Tibial artery (tissue), 4 donors: ENCODE data around the gene SMIM38.
"Not testable (repeated sequence)": the region's sequence is repeated elsewhere in the genome, so short reads cannot be mapped to it uniquely, and the experiment has no call there.

Source experiments
- DNase-seq, 2 donors: peaks; one replicate each; pipeline ENCODE4 v3.0.0-alpha.2; 2019
- H3K27ac ChIP-seq, 2 donors: fragments of 200-600 bp; sonication (generic) in 1 of 2; 1 replicate in 1 of 2; 2 replicates in 1 of 2; pipeline ENCODE4 v1.5.1; 2018 to 2019; ENCODE audit warnings: mild to moderate bottlenecking in 1 of 2
- H3K27me3 ChIP-seq, 2 donors: fragments of 200-600 bp; sonication (generic) in 1 of 2; one replicate each; pipeline versions ENCODE4 v1.5.1 to v1.6.0; 2016 to 2019
- H3K36me3 ChIP-seq, 3 donors: fragments of 200-600 bp; sonication (generic) in 2 of 3; one replicate each; pipeline ENCODE4 v1.5.1; 2016 to 2019; ENCODE audit warnings: mild to moderate bottlenecking in 2 of 3
- H3K4me1 ChIP-seq, 4 donors: fragments of 200-600 bp; sonication (generic) in 2 of 4; 1 replicate in 3 of 4; 2 replicates in 1 of 4; pipeline ENCODE4 v1.5.1; 2016 to 2019
- H3K4me3 ChIP-seq, 2 donors: fragments of 200-600 bp; sonication (generic) in 1 of 2; 1 replicate in 1 of 2; 2 replicates in 1 of 2; pipeline ENCODE4 v1.5.1; 2018 to 2019; ENCODE audit warnings: mild to moderate bottlenecking in 2 of 2
- H3K9me3 ChIP-seq, 3 donors: fragments of 200-600 bp; sonication (generic) in 1 of 3; one replicate each; pipeline ENCODE4 v1.5.1; 2016 to 2019
- intact Hi-C: fragments of 100-400 bp; cut with DNase I; formaldehyde crosslinking; loops from one replicate; pipeline ENCODE4 v1.15.0; 2023; ENCODE audit warnings: low total_unique reads
- TF ChIP-seq, protein P1 (sequence below), 2 experiments: fragments of 200-600 bp in 1 of 2; fragments of 450-650 bp in 1 of 2; IDR thresholded peaks; one replicate each; pipeline ENCODE4 v1.5.1; 2017 to 2019; ENCODE audit warnings: antibody characterized with exemption in 2 of 2, mild to moderate bottlenecking in 1 of 2, moderate library complexity in 1 of 2

Gene SMIM38

DNA sequence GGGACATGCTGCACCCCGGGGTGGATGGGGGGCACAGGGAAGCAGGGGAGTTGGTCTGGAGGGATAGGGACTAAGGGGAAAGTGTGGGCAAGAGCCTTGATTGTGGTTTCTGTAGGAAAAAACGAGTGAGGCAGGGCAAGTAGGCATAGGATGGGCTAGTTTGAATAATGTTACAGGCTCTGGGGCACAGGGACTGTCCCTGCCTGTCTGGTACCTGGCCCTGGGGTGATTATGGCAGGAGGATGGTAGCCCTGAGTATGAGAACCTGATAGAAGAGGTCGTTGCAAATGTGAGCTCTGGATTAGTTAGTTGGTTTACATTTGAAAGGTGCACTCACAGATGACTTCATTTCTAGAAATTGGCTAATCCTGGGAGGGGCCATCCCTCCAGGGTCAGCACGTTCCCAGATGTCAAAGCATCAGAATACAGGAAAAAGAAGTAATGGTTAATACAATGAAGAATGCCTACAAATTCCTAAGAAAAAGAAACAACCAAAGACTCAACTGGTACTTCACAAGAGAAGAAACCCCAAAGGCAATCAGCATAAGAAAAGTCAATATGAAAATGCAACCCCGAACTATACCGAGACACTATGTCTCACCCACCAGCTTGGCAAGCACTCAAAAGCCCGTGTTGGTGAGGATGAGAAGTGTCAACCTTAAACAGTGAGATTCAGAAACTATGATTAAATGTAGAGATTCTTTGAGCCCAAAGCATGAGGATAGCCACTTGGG lies 11.3 kb upstream of the SMIM38 start:
- H3K36me3 ChIP-seq = peaks cover 9 to 45% (median 18%) of the 10 kb centered on the region in 3 donors
- H3K27ac ChIP-seq = no peak overlapping the region
- no peaks in the 10 kb centered on the region for H3K27me3 ChIP-seq
- DNase-seq = peak in 1 of 2 donors; percentile 21
- intact Hi-C loops = no loop called here
- no peaks in the 10 kb centered on the region for H3K4me1 ChIP-seq
- TF ChIP-seq, protein P1, sequence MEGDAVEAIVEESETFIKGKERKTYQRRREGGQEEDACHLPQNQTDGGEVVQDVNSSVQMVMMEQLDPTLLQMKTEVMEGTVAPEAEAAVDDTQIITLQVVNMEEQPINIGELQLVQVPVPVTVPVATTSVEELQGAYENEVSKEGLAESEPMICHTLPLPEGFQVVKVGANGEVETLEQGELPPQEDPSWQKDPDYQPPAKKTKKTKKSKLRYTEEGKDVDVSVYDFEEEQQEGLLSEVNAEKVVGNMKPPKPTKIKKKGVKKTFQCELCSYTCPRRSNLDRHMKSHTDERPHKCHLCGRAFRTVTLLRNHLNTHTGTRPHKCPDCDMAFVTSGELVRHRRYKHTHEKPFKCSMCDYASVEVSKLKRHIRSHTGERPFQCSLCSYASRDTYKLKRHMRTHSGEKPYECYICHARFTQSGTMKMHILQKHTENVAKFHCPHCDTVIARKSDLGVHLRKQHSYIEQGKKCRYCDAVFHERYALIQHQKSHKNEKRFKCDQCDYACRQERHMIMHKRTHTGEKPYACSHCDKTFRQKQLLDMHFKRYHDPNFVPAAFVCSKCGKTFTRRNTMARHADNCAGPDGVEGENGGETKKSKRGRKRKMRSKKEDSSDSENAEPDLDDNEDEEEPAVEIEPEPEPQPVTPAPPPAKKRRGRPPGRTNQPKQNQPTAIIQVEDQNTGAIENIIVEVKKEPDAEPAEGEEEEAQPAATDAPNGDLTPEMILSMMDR (IDR thresholded peaks at IDR 0.05) = no peak
- H3K4me3 ChIP-seq = no peak overlapping the region
- peaks cover 0 to 19% (median 12%) of the 10 kb centered on the region in 3 donors for H3K9me3 ChIP-seq

DNA sequence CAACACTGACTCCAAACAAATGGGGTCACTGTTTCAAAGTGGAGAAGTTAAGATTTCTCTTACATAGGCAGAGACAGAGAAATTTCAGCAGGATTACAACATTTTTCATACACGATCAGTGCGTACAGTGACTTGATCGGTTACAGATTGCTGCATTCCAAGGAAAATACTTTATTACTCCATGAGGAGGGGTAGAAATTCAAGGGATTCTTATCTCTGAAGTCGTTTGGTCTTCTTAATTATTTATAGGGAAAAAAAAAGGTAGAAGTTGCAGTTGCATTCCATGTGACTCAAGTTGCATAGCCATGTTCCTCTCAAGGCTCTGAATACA lies 10.7 kb upstream of the SMIM38 start:
- no peak for DNase-seq
- H3K4me3 ChIP-seq = no peak overlapping the region
- H3K27ac ChIP-seq = no peak overlapping the region
- intact Hi-C loops = no loop called here
- peaks cover 0 to 19% (median 12%) of the 10 kb centered on the region in 3 donors for H3K9me3 ChIP-seq
- TF ChIP-seq, protein P1 (IDR thresholded peaks at IDR 0.05) = no peak
- H3K4me1 ChIP-seq = no peaks in the 10 kb centered on the region
- peaks cover 9 to 45% (median 18%) of the 10 kb centered on the region in 3 donors for H3K36me3 ChIP-seq
- no peaks in the 10 kb centered on the region for H3K27me3 ChIP-seq

DNA sequence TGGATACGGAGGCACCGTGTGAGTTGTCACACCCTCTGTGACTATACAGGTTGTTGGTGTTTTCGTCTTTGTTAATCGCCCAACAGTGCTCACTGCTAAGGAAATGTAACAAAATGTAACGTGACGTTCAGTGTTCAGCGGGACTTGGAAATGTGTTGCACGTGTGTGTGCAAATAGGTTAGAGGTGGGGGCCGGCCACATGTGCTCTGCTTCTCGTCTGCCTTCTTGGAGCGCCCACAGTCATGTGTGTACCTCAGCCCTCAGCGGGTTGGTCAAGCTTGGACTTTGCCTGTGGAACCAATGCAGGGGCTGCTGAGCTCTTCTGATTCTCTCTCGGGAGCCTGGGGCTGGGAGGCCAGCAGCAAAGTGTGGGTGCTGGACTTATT lies 7.4 kb upstream of the SMIM38 start:
- Histone ChIP-seq H3K4me1 (no peaks in the 10 kb centered on the region), H3K4me3 (no peak overlapping the region), H3K27ac (no peak overlapping the region), H3K27me3 (no peaks in the 10 kb centered on the region), H3K36me3 (peaks cover 9 to 41% (median 18%) of the 10 kb centered on the region in 3 donors), H3K9me3 (peaks cover 0 to 19% (median 12%) of the 10 kb centered on the region in 3 donors)
- TF ChIP-seq, protein P1 (IDR thresholded peaks at IDR 0.05) = no peak
- DNase-seq = peak in 1 of 2 donors; percentile 34
- intact Hi-C loops = no loop called here

DNA sequence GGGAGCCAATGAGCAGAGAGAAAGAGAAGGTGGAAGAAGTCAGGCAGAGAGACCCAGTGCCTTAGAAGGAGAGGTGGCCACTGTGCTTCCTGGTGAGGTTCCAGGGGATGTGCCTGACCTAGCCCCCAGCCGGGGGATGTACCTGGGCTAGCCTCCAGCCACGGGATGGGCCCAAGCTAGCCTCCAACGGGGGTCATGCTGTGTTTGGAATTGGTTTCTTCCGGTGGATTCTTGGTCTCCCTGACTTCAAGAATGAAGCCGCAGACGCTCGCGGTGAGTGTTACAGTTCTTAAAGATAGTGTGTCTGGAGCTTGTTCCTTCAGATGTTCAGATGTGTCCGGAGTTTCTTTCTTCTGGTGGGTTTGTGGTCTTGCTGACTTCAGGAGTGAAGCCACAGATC lies 6.9 kb upstream of the SMIM38 start:
- intact Hi-C loops = no loop called here
- H3K4me3 ChIP-seq = no peak overlapping the region
- DNase-seq = peak in 1 of 2 donors; percentile 49
- no peaks in the 10 kb centered on the region for H3K4me1 ChIP-seq
- H3K36me3 ChIP-seq = peaks cover 9 to 41% (median 18%) of the 10 kb centered on the region in 3 donors
- TF ChIP-seq, protein P1 (IDR thresholded peaks at IDR 0.05) = no peak
- H3K27me3 ChIP-seq = no peaks in the 10 kb centered on the region
- peaks cover 0 to 19% (median 12%) of the 10 kb centered on the region in 3 donors for H3K9me3 ChIP-seq
- no peak overlapping the region for H3K27ac ChIP-seq

DNA sequence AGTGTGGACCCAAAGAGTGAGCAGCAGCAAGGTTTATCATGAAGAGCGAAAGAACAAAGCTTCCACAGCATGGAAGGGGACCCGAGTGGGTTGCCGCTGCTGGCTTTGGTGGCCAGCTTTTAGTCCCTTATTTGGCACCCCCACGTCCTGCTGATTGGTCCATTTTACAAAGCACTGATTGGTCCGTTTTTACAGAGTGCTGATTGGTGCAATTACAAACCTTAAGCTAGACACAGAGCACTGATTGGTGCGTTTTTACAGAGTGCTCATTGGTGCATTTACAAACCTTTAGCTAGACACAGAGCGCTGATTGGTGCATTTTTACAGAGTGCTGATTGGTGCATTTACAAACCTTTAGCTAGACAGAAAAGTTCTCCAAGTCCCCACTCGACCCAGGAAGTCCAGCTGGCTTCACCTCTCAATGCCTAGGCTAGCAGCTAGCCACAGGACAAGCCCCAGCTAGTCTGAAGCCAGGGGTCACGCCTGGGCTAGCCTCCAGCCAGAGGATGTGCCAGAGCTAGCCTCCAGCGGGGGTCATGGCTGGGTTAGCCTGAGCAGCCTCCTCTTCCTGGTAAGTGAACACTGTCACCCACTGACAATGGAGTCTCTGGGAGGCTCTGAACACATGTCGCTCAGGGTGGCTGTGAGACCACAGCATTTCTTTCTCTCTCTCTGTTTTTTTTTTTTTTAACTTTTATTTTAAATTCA lies 6.2 kb upstream of the SMIM38 start:
- DNase-seq = peak in 1 of 2 donors; percentile 41
- H3K9me3 ChIP-seq = peaks cover 0 to 19% (median 12%) of the 10 kb centered on the region in 3 donors
- H3K4me3 ChIP-seq, H3K4me1 ChIP-seq, H3K27ac ChIP-seq, H3K27me3 ChIP-seq, intact Hi-C loops: not testable (repeated sequence)
- H3K36me3 ChIP-seq = peaks cover 9 to 38% (median 18%) of the 10 kb centered on the region in 3 donors

DNA sequence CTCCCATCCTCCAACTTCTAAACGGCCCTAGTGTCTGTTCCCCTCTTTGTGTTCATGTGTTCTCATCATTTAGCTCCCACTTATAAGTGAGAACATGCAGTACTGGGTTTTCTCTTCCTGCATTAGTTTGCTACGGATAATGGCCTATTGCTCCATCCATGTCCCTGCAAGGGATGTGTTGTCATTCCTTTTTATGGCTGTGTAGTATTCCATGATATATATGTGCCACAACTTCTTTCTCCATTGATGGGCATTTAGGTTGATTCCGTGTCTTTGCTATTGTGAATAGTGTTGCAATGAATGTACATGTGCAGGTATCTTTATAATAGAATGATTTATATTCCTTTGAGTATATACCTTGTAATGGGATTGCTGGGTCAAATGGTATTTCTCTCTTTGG lies 5.6 kb upstream of the SMIM38 start:
- no peak for DNase-seq
- Histone ChIP-seq H3K36me3 (peaks cover 6 to 31% (median 15%) of the 10 kb centered on the region in 3 donors), H3K27me3 (no peaks in the 10 kb centered on the region), H3K27ac (no peak overlapping the region), H3K4me1 (no peaks in the 10 kb centered on the region), H3K9me3 (peaks cover 0 to 19% (median 11%) of the 10 kb centered on the region in 3 donors), H3K4me3 (no peak overlapping the region)
- TF ChIP-seq, protein P1 (IDR thresholded peaks at IDR 0.05) = no peak
- intact Hi-C loops = no loop called here
